GM21526 (cell line): ENCODE measurements around the gene CRADD.
"Not testable (repeated sequence)": the region's sequence is repeated elsewhere in the genome, so short reads cannot be mapped to it uniquely, and the experiment has no call there.

Experiments
- ATAC-seq: cut with Tn5 transposase; IDR thresholded peaks from one replicate; pipeline ENCODE4 v1.9.1; 2021; ENCODE audit warnings: moderate library complexity; ENCODE audit not compliant: unreplicated experiment, low FRiP score

Gene CRADD

GRCh38 chr12:93857279-93857938 lies 180.2 kb downstream of the CRADD start:
- ATAC-seq = no peak

GRCh38 chr12:93857991-93858447 lies 180.8 kb downstream of the CRADD start:
- no peak for ATAC-seq

- no peak for ATAC-seq
Measured at GRCh38 chr12:93860668-93861373, 183.6 kb downstream of the CRADD start.

- ATAC-seq = no peak
Measured at GRCh38 chr12:93862424-93862823, 185.2 kb downstream of the CRADD start.

- no peak for ATAC-seq
Measured at GRCh38 chr12:93865751-93866150, 188.6 kb downstream of the CRADD start.

GRCh38 chr12:93868771-93869170 lies 191.6 kb downstream of the CRADD start:
- ATAC-seq = no peak

GRCh38 chr12:93870020-93870795 lies 193.0 kb downstream of the CRADD start:
- no peak for ATAC-seq

- ATAC-seq = not testable (repeated sequence)
Measured at GRCh38 chr12:93871566-93871965, 194.4 kb downstream of the CRADD start.

GRCh38 chr12:93873561-93873960 lies 196.4 kb downstream of the CRADD start:
- no peak for ATAC-seq

GRCh38 chr12:93875157-93875556 lies 198.0 kb downstream of the CRADD start:
- ATAC-seq = no peak

GRCh38 chr12:93876360-93876759 lies 199.2 kb downstream of the CRADD start:
- ATAC-seq = no peak

GRCh38 chr12:93877446-93877845 lies 200.3 kb downstream of the CRADD start:
- ATAC-seq = no peak

- ATAC-seq = no peak
Measured at GRCh38 chr12:93879476-93880421, 202.6 kb downstream of the CRADD start.

GRCh38 chr12:93880853-93881522 lies 203.8 kb downstream of the CRADD start:
- ATAC-seq = no peak

GRCh38 chr12:93882763-93883162 lies 205.6 kb downstream of the CRADD start:
- no peak for ATAC-seq

- no peak for ATAC-seq
Measured at GRCh38 chr12:93883436-93884154, 206.4 kb downstream of the CRADD start.

GRCh38 chr12:93884794-93885460 lies 207.8 kb downstream of the CRADD start:
- no peak for ATAC-seq

- ATAC-seq = not testable (repeated sequence)
Measured at GRCh38 chr12:93885973-93886532, 208.9 kb downstream of the CRADD start.
